Heart left ventricle (tissue), 13 donors: ENCODE data around the gene XYLT1.

Source experiments
- POLR2A ChIP-seq, 2 donors: fragments of 450-650 bp; IDR thresholded peaks; one replicate each; pipeline ENCODE4 v1.6.1; 2017; ENCODE audit warnings: antibody characterized with exemption in 2 of 2, mild to moderate bottlenecking in 2 of 2, moderate library complexity in 2 of 2
- TF ChIP-seq, protein P1 (sequence below), 12 donors: fragments of 200-600 bp; sonication (generic) in 4 of 12; IDR thresholded peaks; one replicate each; pipeline versions ENCODE4 v1.5.0 to v1.8.0; 2018 to 2022; ENCODE audit warnings: antibody characterized with exemption in 12 of 12, mild to moderate bottlenecking in 5 of 12
- donor health status: ischemic (EF 13 %, LVEDD 7.1; RV severe dilation, severe dysfunction).
- donor health status: DM: no; HTN: yes; CAD: no.
- donor health status: DM: no; HTN: no; CAD: no.
- donor health status: ischemic (EF 25% LVEDD 6.9; RV normal size, moderate dysfunction).
- donor health status: ischemic (EF 25% LVEDD 5.7; RV mildly dilated, moderate dysfunction).
- donor health status: ischemic (EF 35%, LVEDD 5.7; RV mildly dilated, moderate dysfunction).
- donor health status: nonischemic (EF 11% LVEDD 7.7; RV severe dilation, severe dysfunction).
- donor health status: DM: yes; HTN: yes; CAD: no.
- donor health status: PGD.
- donor health status: ischemic (EF 29% LVEDD 5.4; RV normal size, mild dysfunction).
- donor health status: nonischemic (EF 23%, LVEDD 6.1; RV moderate dilation, normal function).

GRCh38 chr16:17511340-17511739 lies 40.6 kb upstream of the XYLT1 start:
- TF ChIP-seq POLR2A (IDR thresholded peaks at IDR 0.05) = no peak
- TF ChIP-seq, protein P1, sequence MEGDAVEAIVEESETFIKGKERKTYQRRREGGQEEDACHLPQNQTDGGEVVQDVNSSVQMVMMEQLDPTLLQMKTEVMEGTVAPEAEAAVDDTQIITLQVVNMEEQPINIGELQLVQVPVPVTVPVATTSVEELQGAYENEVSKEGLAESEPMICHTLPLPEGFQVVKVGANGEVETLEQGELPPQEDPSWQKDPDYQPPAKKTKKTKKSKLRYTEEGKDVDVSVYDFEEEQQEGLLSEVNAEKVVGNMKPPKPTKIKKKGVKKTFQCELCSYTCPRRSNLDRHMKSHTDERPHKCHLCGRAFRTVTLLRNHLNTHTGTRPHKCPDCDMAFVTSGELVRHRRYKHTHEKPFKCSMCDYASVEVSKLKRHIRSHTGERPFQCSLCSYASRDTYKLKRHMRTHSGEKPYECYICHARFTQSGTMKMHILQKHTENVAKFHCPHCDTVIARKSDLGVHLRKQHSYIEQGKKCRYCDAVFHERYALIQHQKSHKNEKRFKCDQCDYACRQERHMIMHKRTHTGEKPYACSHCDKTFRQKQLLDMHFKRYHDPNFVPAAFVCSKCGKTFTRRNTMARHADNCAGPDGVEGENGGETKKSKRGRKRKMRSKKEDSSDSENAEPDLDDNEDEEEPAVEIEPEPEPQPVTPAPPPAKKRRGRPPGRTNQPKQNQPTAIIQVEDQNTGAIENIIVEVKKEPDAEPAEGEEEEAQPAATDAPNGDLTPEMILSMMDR (IDR thresholded peaks at IDR 0.05) = no peak
